Measurements from ENCODE around the gene CLOCK.

Gene CLOCK

GRCh38 chr4:55543858-55544257 lies 2.9 kb downstream of the CLOCK start:
- DNase-seq (ENCODE audit: low read depth) = no peak

GRCh38 chr4:55540271-55540670 lies 6.4 kb downstream of the CLOCK start:
- DNase-seq (ENCODE audit: low read depth) = no peak

GRCh38 chr4:55539658-55540057 lies 7.1 kb downstream of the CLOCK start:
- DNase-seq (ENCODE audit: low read depth) = no peak

- DNase-seq (ENCODE audit: low read depth) = no peak
Measured at GRCh38 chr4:55538531-55538930, 8.2 kb downstream of the CLOCK start.

GRCh38 chr4:55534306-55534705 lies 12.4 kb downstream of the CLOCK start:
- DNase-seq (ENCODE audit: low read depth) = no peak

GRCh38 chr4:55530691-55531090 lies 16.0 kb downstream of the CLOCK start:
- DNase-seq (ENCODE audit: low read depth) = no peak

GRCh38 chr4:55530167-55530566 lies 16.5 kb downstream of the CLOCK start:
- DNase-seq (ENCODE audit: low read depth) = no peak

- DNase-seq (ENCODE audit: low read depth) = no peak
Measured at GRCh38 chr4:55528491-55528890, 18.2 kb downstream of the CLOCK start.

- DNase-seq (ENCODE audit: low read depth) = no peak
Measured at GRCh38 chr4:55524844-55525571, 21.7 kb downstream of the CLOCK start.

- no peak for DNase-seq (ENCODE audit: low read depth)
Measured at GRCh38 chr4:55518442-55518841, 28.3 kb downstream of the CLOCK start.

GRCh38 chr4:55517526-55518229 lies 29.0 kb downstream of the CLOCK start:
- no peak for DNase-seq (ENCODE audit: low read depth)

- no peak for DNase-seq (ENCODE audit: low read depth)
Measured at GRCh38 chr4:55512922-55513571, 33.7 kb downstream of the CLOCK start.

GRCh38 chr4:55512077-55512476 lies 34.6 kb downstream of the CLOCK start:
- no peak for DNase-seq (ENCODE audit: low read depth)

GRCh38 chr4:55510685-55511084 lies 36.0 kb downstream of the CLOCK start:
- no peak for DNase-seq (ENCODE audit: low read depth)

- no peak for DNase-seq (ENCODE audit: low read depth)
Measured at GRCh38 chr4:55509266-55509665, 37.4 kb downstream of the CLOCK start.

GRCh38 chr4:55507612-55508011 lies 39.1 kb downstream of the CLOCK start:
- no peak for DNase-seq (ENCODE audit: low read depth)

- DNase-seq (ENCODE audit: low read depth) = no peak
Measured at GRCh38 chr4:55503169-55503568, 43.5 kb downstream of the CLOCK start.

- DNase-seq (ENCODE audit: low read depth) = no peak
Measured at GRCh38 chr4:55500072-55500471, 46.6 kb downstream of the CLOCK start.

GRCh38 chr4:55499495-55499894 lies 47.2 kb downstream of the CLOCK start:
- DNase-seq (ENCODE audit: low read depth) = no peak

- DNase-seq (ENCODE audit: low read depth) = no peak
Measured at GRCh38 chr4:55498051-55498450, 48.7 kb downstream of the CLOCK start.

- no peak for DNase-seq (ENCODE audit: low read depth)
Measured at GRCh38 chr4:55491486-55491885, 55.2 kb downstream of the CLOCK start.

GRCh38 chr4:55488716-55489115 lies 58.0 kb downstream of the CLOCK start:
- DNase-seq (ENCODE audit: low read depth) = no peak

GRCh38 chr4:55485821-55486220 lies 60.9 kb downstream of the CLOCK start:
- no peak for DNase-seq (ENCODE audit: low read depth)

Measured in stimulated activated CD4-positive, alpha-beta T cell treated with anti-CD3 and anti-CD28 coated beads, Interleukin-2, amount 100 ng/mL, for 4 hours (primary cell).